NCI-H1930 (cell line): ENCODE measurements around the gene DHRS13.
"Not testable (repeated sequence)": the region's sequence is repeated elsewhere in the genome, so short reads cannot be mapped to it uniquely, and the experiment has no call there.

Experiments used
- DNase-seq, 2 experiments: peaks; one replicate each; lab custom pipeline; 2025; lab: John Stamatoyannopoulos, UW

The DHRS13 gene

DNA sequence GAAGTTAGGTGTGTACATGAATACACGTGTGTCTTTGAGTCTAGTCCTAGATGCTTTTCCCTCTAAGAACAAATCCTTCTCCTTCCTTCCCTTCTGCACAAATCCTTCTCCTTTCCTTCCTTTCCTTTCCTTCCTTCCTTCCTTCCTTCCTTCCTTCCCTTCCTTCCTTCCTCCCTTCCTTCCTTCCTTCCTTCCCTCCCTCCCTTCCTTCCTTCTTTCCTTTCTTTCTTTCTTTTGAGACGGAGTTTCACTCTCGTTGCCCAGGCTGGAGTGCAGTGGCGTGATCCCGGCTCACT is 615 bp upstream of the DHRS13 start:
- not testable (repeated sequence) for DNase-seq

GRCh38 chr17:28901866-28902818 is 737 bp downstream of the DHRS13 start:
- DNase-seq, result peak; percentile 11 to 23

GRCh38 chr17:28900986-28901726 is 1.7 kb downstream of the DHRS13 start:
- DNase-seq, result no peak

- no peak for DNase-seq
Measured at GRCh38 chr17:28899212-28899815, 3.6 kb downstream of the DHRS13 start.

GRCh38 chr17:28898527-28898955 is 4.3 kb downstream of the DHRS13 start:
- DNase-seq, result no peak

GRCh38 chr17:28897769-28898526 is 4.9 kb downstream of the DHRS13 start:
- DNase-seq, result no peak

- peak; percentile 44 to 60 for DNase-seq
Measured at GRCh38 chr17:28896884-28897768, 5.8 kb downstream of the DHRS13 start, which contains the start of gene FLOT2. FLOT2 (minus strand) TSS chr17:28897733; CDS start chr17:28897574, 159 bp downstream.

DNA sequence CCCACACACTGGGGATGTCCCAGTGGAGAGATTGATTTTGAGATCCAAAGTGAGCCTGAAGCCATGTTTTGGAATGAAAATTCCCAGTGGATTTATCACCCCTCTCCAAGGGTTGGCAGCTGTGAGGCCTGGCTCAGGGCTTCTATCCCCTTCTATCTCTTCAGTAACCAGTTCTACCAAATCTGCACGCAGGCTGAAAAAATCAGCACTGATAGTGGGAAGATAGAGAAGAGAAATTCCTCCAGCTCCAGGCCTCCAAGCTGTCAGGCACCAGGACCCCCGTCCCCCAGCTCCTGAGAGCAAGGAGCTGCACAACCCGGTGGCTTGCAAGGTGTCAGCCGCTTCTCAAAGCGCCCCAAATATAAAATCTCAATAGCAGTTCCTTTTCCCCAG is 6.4 kb downstream of the DHRS13 start:
- DNase-seq, result no peak

DNA sequence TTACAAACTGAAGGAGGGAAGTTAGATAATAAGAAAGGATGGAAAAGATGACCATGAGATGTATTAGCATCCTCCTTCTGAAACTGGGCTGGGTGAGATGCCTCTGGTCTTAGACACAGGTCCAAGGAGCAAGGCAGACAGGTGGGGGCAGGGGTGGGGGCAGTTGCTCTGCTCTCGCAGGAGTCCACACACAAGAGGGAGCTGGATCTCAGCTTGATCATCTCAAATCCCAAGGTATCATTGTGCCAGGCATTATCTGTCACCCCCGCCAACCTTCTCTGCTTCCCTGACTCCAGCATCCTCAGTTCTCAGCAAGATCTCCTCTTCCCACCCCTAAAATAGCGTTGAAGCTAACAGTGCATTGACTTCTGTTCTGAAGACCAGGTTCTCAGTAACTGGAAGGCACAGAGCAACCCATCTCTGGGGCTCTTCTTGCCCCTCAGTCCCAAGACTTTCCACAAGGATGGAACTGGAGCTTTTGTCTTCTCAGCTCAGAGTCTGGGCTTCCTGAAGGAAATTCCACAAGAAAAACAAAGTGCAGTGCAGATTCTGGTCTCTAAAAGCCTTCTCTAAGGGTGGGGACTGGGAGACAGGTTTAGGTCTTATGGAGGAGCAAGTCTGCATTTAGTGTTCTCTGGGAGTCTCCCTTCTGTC is 7.0 kb downstream of the DHRS13 start:
- DNase-seq, result no peak

DNA sequence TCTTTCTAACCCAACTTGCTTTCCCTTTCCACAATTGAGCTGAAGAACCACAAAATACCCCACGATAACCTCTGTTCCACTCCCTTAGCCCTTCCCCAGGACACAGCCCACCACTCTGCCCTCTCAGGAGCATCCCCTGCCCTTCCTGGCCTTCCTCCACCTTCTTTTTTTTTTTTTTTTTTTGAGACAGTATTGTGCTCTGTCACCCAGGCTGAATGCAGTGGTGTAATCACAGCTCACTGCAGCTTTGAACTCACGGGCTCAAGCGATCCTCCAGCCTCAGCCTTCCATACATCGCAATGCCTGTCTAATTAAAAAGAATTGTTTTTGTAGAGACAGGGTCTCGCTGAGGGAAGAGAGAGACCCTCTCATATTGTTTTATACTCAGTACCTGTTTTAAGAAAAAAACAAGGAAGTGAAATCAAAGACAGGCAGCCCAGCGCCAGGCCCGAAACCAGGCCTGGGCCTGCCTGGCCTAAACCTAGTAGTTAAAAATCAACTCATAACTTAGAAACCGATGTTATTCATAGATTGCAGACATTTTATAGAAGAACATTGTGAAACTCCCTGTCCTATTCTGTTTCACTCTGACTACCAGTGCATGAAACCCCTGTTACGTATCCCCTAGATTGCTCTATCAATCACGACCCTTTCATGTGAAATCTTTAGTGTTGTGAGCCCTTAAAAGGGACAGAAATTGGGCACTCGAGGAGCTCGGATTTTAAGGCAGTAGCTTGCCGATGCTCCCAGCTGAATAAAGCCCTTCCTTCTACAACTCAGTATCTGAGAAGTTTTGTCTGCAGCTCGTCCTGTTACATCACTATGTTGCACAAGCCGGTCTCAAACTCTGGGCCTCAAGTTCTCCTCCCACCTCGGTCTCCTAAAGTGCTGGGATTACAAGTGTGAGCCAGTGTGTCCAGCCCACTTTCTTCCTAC is 9.4 kb downstream of the DHRS13 start:
- not testable (repeated sequence) for DNase-seq

DNA sequence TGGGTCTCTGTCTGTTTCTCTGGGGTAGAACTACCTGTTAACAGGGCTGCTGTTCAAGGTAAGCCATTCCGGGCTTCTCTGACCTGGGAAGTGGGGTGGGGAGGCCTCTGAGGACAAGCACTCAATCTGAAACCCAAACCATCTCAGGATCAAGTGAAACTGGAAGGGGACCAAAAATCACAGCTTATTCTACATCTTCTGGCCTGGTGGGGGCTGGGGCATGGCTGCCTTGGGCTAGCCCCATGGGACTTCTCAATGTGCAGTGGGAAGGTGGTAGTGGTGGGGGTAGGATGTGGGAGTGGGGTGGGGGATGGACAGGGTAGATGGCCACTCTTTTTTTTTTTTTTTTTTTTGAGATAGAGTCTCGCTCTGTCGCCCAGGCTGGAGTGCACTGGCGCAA is 10.9 kb downstream of the DHRS13 start:
- DNase-seq, result no peak

DNA sequence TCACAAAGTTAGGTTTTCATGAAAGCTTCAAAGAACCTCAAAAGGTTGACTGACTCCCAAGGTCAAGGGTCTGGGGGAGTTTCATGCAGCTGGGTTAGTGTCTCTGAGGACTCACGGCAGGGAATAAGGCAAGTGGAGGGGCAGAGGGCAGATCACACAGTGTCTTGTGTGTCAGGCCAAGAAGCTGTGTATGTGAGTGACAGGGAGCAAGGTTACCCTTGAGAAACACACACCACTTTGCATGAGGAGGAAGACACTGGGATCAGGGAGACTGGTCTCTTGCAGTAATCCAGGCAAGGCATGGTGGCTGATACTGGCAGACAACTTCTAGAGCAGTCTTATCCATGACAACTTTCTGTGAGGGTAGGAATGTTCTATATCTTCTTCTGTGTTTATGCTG is 11.7 kb downstream of the DHRS13 start:
- no peak for DNase-seq

GRCh38 chr17:28889996-28890395 is 12.9 kb downstream of the DHRS13 start:
- no peak for DNase-seq

DNA sequence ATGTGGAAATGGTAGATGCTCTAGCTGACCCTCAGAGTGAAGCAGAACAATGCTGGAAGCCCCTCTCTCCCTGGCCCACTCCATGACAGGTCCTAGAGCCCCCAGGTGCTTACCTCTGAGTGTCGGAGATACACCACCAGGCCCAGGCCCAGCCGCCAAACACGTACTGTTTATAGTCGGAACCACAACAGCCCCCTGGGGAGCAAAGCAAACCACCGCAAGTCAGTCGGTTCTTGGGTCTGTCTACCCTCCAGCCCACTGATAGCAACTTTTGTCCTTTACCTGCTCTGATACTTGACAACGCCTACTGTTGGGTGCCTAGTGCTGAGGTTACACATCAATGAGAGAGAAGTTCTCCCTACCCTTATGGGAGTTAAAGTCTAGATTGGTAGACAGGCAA is 14.0 kb downstream of the DHRS13 start:
- no peak for DNase-seq

DNA sequence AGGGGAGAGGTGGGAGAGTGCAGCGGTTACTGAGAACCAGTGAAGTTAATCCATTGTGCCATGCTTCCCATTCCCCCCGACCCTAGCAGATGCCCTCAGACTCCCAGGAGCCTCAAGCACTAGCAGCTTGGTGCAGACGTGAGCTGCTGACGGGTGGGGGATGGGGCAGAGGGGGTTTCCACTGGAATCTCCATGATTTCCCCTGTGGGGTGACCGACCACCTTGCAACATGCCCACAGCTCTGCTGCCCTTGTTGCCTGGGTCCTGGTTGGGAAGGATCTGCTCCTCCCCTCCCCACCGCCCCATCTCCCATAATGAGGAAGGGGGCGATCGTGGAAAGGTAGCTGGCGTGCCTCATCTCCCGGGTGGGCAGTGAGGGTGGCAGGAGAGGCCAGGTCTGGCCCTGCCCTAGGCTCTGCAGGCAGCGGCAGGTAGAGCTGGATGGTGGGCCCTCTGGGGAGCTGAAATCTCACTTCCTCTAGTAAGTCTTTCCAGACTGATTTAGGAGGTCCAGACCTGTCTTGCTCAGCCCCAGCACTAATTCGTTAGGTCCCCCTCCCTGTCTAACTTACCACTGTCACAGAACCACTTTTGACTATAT is 14.9 kb downstream of the DHRS13 start:
- no peak for DNase-seq

DNA sequence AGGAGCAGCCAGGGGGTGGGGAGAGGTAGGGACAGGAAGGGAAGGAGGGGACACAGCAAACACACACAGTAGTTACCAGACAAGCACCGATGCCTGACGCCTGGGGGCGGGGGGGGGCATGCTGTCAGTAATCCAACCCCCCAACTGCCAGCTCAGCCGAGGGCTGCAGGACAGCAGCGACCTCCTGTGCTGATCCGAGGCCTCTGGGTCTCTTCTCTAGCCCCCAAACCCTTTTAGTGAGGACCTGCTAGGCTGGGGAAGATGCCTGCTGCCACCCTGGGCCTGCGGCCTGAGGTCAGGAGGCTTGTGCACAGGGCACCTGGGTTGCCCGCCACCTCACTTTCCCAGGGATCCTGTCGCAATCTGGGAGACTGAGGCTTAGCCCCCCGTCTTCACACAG is 16.9 kb downstream of the DHRS13 start:
- no peak for DNase-seq

DNA sequence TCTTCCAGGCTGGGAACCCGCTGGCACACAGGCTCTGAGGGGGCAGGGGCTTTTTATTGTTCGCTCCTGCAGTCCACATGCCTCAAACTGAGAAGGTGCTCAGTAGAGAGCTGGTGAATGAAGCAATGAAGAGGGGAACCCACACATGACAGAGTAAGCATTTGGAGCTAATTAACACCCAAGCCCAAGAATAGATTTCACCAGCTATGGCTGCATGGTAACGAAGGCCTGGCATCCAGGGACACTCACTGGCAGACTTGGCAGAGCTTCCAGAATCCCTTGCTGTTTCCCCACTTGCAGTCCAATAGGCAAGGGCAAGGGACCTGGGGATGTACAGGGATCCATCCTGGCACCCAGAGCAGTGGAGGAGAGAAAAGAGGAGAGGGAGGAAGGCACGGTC is 17.5 kb downstream of the DHRS13 start:
- DNase-seq, result no peak

- no peak for DNase-seq
Measured at GRCh38 chr17:28883967-28884702, 18.7 kb downstream of the DHRS13 start.
